HG03460 (cell line): Measurements from ENCODE around the gene S100A1.
"Not testable (repeated sequence)": the region's sequence is repeated elsewhere in the genome, so short reads cannot be mapped to it uniquely, and the experiment has no call there.

Experiments used
- ATAC-seq: cut with Tn5 transposase; IDR thresholded peaks from one replicate; pipeline ENCODE4 v1.9.1; 2021; ENCODE audit not compliant: unreplicated experiment

The S100A1 gene

GRCh38 chr1:153629971-153630370, 1.7 kb downstream of the S100A1 start:
- no peak for ATAC-seq

- ATAC-seq, result no peak
These were observed 2.1 kb downstream of the S100A1 start for GRCh38 chr1:153630384-153630783.

- ATAC-seq, result no peak
These were observed 3.1 kb downstream of the S100A1 start for GRCh38 chr1:153631047-153632022.

DNA sequence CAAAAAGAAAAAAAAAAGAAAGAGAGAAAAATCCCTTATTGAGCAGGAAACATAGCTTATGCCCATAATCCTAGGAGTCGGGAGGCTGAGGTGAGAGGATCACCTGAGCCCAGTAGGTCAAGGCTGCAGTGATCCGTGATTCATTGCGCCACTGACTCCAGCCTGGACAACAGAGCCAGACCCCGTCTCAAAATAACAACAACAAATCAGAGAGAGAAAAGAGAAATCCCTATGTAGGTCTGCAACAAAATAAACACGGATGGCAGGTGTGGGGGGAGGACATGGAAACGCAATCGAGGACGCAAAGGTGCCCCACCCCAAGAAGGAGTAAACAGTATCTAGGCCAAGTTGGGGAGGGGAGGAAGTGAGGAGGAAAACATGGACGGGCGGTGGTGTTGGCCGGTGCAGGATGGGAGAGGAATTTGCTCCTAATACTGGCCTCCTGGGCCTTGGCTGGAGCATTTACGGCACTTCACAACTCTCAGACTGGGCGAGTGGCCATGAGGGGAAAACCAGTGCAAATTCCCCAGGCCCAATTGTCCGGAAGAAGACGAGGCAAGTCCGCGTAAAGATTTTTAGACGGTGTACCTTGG, 5.0 kb downstream of the S100A1 start:
- ATAC-seq, result no peak

DNA sequence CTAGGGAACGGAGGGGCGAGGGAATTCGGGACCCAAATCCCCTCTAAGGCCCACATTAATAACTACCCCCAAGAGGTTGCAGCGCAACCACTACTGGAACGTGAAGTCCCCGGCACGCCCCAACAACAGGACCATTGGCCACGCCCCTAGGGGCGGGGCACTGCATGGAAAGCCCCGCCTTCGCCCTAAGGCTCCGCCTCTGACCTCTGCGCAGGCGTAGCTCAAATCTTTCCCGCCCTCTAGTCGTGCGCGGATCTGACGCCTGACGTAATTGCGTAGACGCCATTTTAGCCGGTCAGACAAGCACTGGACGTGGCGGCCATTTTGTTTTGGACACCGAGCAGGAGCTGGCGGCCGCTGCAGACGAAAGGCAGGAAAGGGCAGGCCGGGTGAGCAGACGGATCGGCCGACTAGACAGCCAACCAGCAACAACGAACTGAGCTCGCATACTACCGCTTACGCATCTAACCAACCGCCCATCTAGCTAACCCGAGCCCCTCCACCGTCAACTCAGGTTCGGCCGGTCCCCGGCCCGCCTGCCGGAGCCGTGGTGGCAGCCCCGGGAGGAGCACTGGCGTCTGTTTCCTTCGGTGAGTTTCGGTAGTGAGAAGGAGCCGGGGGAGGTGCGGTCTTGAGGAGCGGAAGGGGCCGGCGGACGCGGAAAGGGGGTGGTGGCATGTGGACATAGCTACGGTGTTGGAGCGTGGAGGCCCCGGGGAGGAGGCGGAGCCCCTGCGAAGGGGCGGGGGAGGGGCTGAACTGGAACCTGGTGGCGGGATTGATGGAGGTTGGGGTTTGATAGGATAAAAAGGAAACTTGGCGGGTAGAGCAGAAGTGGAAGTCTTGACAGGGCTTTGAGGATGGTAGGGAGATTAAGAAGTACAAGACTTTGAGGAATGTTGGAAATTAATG, 5.8 kb downstream of the S100A1 start, which contains the start of gene CHTOP:
Gene CHTOP (plus strand): TSS at position 313 of the 912 bp plus-strand sequence. CDS start 2,523 bp downstream, outside the sequence.
- peak; percentile 87 for ATAC-seq

DNA sequence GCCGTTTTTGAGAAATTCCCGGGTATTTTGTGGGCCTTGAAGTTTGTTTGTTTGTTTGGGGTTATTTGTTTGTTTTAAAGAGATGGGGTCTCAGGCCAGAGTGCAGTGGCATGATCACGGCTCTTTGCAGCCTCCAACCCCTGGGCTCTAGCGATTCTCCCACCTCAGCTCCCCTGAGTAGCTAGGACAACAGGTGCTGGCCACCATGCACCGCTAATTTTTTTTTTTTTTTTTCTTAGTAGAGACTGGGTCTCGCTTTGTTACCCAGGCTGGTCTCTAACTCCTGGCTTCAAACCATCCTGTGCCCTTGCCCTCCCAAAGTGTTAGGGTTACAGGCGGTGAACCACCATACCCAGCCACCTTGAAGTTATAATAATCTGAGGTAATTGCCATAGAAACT, 7.6 kb downstream of the S100A1 start:
- no peak for ATAC-seq

- ATAC-seq, result no peak
These were observed 8.1 kb downstream of the S100A1 start for GRCh38 chr1:153636312-153636711.

DNA sequence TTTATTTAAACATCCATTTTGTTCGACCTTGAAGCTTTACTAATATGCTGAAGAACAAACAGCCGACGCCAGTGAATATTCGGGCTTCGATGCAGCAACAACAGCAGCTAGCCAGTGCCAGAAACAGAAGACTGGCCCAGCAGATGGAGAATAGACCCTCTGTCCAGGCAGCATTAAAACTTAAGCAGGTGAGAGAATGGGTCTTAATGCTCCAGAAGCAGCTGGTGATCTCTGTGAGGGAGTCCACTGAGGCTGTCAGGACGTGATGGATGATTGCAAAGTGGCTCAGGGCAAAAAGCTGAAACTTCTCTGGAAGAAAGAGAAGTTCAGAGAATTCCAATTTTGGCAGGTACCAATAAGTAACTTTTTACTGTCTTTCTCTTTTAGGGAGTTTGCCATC, 10.0 kb downstream of the S100A1 start:
- no peak for ATAC-seq

DNA sequence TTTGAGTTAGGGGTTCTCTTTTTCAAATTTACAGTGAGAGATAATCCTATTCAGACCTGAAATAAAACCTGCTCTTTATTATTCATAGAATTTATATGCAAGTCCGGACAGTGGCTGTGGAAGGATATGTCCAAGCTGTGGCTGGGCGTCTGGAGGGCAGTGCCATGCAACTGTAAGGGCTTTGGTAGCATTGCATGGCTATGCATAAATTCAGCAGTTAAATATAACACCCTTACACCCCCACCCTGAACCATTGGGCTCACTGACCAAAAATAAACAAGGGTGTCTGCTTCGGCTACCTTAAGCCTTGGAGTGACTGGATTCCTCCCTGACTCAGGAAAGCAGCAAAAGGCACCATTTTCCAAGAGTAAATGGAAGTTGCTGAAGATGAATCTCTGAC, 11.0 kb downstream of the S100A1 start:
- ATAC-seq, result no peak

DNA sequence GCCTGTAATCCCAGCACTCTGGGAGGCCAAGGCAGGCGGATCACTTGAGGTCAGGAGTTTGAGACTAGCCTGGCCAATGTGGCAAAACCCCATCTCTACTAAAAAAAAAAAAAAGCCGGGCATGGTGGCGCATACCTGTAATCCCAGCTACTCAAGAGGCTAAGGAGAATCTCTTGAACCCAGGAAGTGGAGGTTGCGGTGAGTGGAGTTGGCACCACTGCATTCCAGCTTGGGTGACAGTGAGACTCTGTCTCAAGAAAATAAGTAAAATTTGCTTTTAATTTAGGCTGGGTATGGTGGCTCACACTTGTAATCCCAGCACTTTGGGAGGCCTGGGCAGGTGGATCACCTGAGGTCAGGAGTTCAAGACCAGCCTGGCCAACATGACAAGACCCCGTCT, 12.0 kb downstream of the S100A1 start:
- ATAC-seq, result not testable (repeated sequence)

DNA sequence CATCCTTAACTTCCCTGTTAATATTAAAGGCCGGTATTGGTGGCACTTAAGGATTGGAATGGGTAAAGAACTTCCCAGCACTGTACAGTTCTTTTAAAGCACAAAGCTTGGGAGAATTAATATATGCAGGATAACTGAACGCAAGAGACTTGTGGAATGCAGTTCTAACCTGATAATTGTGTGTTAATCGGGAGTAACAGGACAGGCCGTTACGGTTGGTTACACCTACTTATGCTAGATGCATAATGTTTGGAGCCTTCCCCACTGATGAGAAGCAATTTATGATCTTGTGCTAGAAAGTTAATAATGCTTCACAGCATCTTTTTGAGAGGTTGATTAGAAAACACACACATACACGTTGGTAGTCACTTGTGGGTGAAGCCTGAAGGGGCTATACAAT, 12.6 kb downstream of the S100A1 start:
- ATAC-seq, result no peak

- no peak for ATAC-seq
These were observed 13.9 kb downstream of the S100A1 start for GRCh38 chr1:153642161-153642560.

DNA sequence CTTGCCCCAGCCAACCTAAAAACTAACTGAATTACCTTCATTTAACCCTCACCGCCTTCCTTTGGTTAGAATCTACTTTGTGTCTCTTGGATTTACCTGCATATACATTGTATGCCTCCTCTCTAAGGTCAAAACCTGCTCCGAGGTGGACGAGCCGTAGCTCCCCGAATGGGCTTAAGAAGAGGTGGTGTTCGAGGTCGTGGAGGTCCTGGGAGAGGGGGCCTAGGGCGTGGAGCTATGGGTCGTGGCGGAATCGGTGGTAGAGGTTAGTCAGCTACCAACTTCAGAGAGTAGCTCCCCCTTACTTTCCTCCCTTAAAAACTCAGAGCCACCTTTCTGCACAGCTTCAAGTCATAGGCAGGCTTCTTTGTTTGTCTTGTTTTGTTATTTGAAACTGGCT, 14.9 kb downstream of the S100A1 start:
- ATAC-seq, result no peak

DNA sequence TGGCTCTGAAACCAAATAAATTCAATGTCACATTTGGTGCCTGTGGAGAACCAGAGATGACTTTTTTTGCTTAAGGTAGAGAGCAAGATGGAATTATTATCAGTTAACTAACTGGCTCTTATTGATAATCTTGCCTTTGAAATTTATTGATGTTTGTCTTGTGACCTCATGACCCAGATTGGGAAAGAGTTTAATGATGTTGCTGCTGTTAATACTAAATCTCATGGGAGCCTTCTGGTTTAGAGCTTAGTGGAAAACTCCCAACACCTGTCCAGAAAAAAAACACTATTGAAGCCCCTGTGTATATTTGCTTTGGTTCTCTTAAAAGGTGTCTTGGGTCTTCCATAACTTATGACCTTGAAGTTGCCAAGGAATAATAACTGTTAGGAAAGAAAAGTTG, 15.6 kb downstream of the S100A1 start:
- no peak for ATAC-seq

- ATAC-seq, result no peak
These were observed 18.6 kb downstream of the S100A1 start for GRCh38 chr1:153646672-153647345.

- ATAC-seq, result no peak
These were observed 19.1 kb downstream of the S100A1 start for GRCh38 chr1:153647346-153647714.

DNA sequence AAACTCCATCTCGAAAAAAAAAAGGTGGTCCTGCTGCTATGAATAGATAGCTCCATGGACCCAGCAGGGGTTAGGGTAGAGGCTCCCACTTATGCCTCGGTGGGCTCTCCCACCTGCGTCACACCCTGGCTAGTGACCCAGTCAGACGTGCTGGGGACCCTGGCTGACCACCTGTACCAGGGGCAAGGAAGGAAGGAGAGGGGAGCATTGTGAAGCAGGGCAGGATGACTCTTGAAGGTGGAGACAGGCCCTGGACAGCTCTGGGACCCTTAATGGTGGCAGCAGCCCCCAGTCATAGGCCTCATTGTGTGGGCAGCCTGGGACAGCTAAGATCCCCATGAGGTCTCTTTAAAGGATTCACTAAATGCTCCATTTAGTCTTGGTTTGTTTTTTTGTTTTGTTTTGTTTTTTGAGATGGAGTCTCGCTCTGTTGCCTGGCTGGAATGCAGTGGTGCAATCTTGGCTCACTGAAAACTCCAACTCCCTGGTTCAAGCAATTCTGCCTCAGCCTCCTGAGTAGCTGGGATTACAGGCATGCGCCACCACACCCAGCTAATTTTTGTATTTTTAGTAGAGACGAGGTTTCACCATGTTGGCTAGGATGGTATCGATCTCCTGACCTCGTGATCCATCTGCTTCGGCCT, 19.9 kb downstream of the S100A1 start:
- ATAC-seq, result no peak

- ATAC-seq, result no peak
These were observed 21.1 kb downstream of the S100A1 start for GRCh38 chr1:153649137-153649862.

DNA sequence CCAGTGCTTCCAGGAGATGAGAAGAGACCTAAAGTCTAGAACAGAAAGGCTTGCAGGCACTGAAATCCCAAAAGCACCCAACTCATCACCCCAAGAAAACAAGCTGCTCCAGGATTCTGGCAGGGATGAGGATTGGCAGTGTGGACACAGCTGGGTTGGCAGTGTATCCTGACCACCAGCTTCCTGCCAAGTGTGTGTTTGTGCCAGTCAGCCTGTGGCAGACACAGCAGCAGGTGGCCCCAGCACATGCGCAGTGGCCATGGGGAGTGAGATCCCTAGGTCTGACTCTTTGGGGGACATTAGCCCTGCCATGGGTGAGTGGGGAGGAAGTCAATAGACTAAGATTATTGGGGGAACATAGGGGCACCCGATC, 21.6 kb downstream of the S100A1 start:
- ATAC-seq, result no peak

GRCh38 chr1:153651771-153652170, 23.5 kb downstream of the S100A1 start:
- no peak for ATAC-seq
